GM18508 (cell line): ENCODE measurements around the gene TRAPPC14.
"Not testable (repeated sequence)": the region's sequence is repeated elsewhere in the genome, so short reads cannot be mapped to it uniquely, and the experiment has no call there.

Source experiments
- ATAC-seq: cut with Tn5 transposase; IDR thresholded peaks from one replicate; pipeline ENCODE4 v1.9.1; 2021; ENCODE audit warnings: moderate number of reproducible peaks; ENCODE audit not compliant: insufficient read depth, unreplicated experiment

The TRAPPC14 gene

GRCh38 chr7:100158229-100159098, at the start of gene TRAPPC14:
Gene TRAPPC14 (minus strand): TSS chr7:100158723. CDS start chr7:100158499, 224 bp downstream.
- no peak for ATAC-seq

GRCh38 chr7:100204454-100204853, 45.9 kb upstream of the TRAPPC14 start:
- no peak for ATAC-seq

DNA sequence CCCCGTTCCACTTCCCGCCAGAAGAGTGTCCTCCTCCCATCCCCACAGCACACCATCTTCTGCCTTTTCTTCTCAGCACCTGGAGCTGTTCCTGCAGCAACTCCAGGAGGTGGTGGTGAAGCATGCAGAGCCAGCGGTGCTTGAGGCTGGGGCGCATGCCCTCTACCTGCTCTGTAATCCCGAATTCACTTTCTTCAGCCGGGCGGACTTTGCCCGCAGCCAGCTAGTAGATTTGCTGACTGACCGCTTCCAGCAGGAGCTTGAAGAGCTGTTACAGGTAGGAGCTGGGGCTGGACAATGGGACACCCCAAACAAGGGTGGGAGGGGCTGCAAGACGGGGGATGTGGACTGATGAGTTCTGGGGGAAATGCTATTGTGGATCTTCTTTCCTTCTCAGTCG, 42.2 kb upstream of the TRAPPC14 start:
- ATAC-seq: no peak

DNA sequence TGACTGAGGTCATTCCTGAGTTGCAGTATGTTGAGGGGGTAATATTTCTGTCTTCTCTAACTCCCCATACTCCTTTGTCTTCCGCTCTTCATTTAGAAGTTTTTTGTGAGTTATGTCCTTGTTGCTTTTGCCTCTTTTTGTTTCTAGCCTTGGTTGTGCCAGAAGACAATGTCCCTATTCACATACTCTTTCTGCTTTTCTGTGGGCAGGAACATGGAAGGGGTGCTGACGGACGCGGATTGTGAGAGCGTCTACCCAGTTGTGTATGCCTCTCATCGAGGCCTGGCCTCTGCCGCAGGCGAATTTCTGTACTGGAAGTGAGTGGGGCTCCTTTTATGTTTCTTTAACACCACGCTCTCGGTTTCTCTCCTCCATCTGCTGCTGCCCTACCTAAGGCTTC, 39.7 kb upstream of the TRAPPC14 start:
- no peak for ATAC-seq

- not testable (repeated sequence) for ATAC-seq
Measured at GRCh38 chr7:100195901-100196322, 37.4 kb upstream of the TRAPPC14 start.

DNA sequence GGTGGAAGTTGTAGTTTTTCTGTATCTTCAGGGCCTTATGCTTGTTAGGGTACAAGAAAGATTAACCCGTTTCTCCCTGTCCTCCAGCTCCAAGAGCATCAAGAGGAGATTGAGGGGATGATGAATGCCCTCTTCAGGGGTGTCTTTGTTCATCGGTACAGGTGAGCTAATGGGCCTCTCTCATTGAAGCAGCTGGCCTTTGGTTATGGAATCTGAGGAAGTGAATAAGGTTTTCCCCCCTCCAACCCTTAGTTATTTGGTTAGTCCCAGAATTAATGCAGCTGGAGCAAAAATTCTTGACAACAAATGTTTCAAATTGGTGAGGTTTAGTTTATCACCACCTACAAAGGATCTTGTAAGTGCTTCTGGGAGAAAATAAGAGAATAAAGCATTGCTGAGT, 36.7 kb upstream of the TRAPPC14 start:
- no peak for ATAC-seq

- ATAC-seq: no peak
Measured at GRCh38 chr7:100192969-100193368, 34.4 kb upstream of the TRAPPC14 start.

DNA sequence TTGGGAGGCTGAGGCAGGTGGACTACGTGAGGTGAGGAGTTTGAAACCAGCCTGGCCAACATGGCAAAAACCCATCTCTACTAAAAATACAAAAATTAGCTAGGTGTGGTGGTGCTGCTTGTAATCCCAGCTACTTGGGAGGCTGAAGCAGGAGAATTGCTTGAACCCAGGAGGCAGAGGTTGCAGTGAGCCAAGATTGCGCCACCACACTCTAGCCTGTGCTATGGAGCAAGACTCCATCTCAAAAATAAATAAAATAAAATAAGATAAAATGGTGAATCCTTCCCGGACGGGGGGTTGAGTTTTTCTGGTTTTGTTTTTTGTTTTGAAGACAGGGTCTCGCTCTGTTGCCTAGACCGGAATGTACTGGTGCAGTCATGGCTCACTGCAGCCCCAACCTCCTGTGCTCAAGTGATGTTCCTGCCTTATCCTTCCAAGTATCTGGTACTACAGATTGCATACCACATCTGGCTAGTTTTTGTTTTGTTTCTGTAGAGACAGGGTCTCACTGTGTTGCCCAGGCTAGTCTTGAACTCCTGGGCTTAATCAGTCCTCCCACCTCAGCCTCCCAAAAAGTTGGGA, 33.8 kb upstream of the TRAPPC14 start:
- ATAC-seq: not testable (repeated sequence)

GRCh38 chr7:100191775-100192174, 33.3 kb upstream of the TRAPPC14 start:
- no peak for ATAC-seq

GRCh38 chr7:100190048-100190711, 31.7 kb upstream of the TRAPPC14 start:
- no peak for ATAC-seq

DNA sequence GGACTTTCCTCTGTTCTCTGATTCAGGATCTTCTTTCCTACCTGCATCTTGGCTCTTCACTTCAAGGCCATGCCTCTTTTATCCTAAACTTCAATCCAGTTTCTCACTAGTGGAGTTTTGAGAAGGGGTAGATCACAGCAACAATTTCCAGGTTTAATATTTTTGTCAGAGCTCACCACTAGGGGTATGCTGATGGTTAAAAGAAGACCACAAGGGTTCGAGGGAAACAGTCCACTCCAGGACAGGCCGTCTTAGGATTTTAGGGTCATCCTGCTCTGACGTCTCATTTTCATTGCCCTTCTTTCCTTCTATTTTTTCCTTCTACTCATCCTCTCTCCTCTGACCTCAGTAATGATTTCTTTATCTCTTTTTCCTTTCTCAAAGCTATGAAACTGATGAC, 30.5 kb upstream of the TRAPPC14 start:
- ATAC-seq: no peak

DNA sequence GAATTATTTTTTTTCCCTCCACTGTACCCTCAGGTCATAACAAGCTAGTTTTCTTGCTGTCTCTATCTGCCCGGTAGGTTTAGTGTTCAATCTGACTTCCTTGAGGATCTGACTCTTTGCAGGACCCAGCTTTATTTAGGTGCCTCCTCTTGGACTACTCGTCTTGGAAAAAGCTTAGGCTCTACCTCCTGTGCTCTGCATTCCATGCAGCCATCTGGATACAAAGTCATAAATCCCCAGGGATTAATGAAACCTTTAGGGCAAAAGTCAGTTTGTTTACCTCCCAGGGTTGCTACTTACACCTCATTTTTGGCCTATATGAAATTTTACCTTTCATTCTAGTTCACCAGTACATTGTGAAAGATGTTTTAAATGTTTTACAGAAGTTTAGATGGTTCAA, 27.2 kb upstream of the TRAPPC14 start:
- no peak for ATAC-seq

GRCh38 chr7:100183090-100183489, 24.6 kb upstream of the TRAPPC14 start:
- not testable (repeated sequence) for ATAC-seq

DNA sequence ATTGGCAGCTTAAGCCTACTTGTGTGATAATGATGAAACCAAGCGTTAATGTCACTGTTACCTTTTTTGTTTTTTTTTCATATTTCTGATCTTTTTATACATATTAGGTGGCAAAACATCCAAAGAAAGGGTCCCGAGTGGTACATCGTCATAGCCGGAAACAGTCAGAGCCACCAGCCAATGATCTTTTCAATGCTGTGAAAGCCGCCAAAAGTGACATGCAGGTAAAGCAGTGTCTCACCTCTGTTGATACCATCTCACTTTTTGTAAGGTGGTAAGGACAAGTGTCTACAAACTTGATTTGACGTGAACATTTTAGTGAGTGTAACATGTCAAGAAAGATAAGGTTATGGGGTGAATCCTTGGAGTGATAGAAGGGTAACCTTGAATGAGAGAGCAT, 24.1 kb upstream of the TRAPPC14 start:
- not testable (repeated sequence) for ATAC-seq

- not testable (repeated sequence) for ATAC-seq
Measured at GRCh38 chr7:100180084-100180483, 21.6 kb upstream of the TRAPPC14 start.

- ATAC-seq: peak; percentile 56
Measured at GRCh38 chr7:100177045-100178001, 18.8 kb upstream of the TRAPPC14 start, which contains the start of the genes GPC2 and STAG3. Gene GPC2 (minus strand): TSS chr7:100177381. CDS start chr7:100177199, 182 bp downstream. Gene STAG3 (plus strand): TSS chr7:100177918. CDS start chr7:100180557, 2,639 bp downstream.

- ATAC-seq: no peak
Measured at GRCh38 chr7:100176096-100177044, 17.8 kb upstream of the TRAPPC14 start.

- no peak for ATAC-seq
Measured at GRCh38 chr7:100175296-100175935, 16.9 kb upstream of the TRAPPC14 start.
